ENCODE measurements around the gene BEX1. TPM values are rescaled to one million over a fixed set of nuclear protein-coding genes. Genes with fewer than 3 reads are reported as not detected.
A peak's percentile ranks its signal among the peaks of the same experiment; 100 is the strongest.
"Not testable (repeated sequence)": the region's sequence is repeated elsewhere in the genome, so short reads cannot be mapped to it uniquely, and the experiment has no call there.

Gene BEX1
- total RNA-seq, 1 experiment from 2014 or later: not detected

GRCh38 chrX:103051260-103051789, 12.6 kb downstream of the BEX1 start:
- Mint-ChIP-seq H3K27ac (ENCODE audit: unreplicated experiment) (peak overlapping the region; percentile 10), H3K27me3 (ENCODE audit: insufficient read depth, unreplicated experiment) (no peaks in the 10 kb centered on the region), H3K4me3 (ENCODE audit: unreplicated experiment) (no peak overlapping the region), H3K9me3 (ENCODE audit: unreplicated experiment) (no peaks in the 10 kb centered on the region), H3K4me1 (ENCODE audit: low read depth, unreplicated experiment) (peaks cover 8% of the 10 kb centered on the region), H3K36me3 (ENCODE audit: insufficient read depth, unreplicated experiment) (no peaks in the 10 kb centered on the region)
- ChIA-PET POLR2A (no interaction called here), CTCF (no interaction called here)
- H3K4me3 ChIP-seq (ENCODE audit: low read depth, low read length): no peak overlapping the region
- no peaks in the 10 kb centered on the region for H3K27me3 ChIP-seq (replicated peaks; ENCODE audit: control insufficient read depth, insufficient read depth, low read length)
- intact Hi-C loops (cut with micrococcal nuclease; ENCODE audit: unreplicated experiment): no loop called here
- 0 out of 2 replicates have a peak, but pooled peaks cover under 1% of the 10 kb centered on the region for H3K4me1 ChIP-seq
- H3K36me3 ChIP-seq (ENCODE audit: control insufficient read depth, insufficient read depth, low read length): no peaks in the 10 kb centered on the region
- no TSS peak for BruUV-seq (replicated peaks)
- DNase-seq: no peak
- no peaks in the 10 kb centered on the region for H3K9me3 ChIP-seq
- TF ChIP-seq CTCF (IDR thresholded peaks at IDR 0.05; ENCODE audit: insufficient read depth in 1 of 2, low read depth in 1 of 2, low read length in 1 of 2, severe bottlenecking in 1 of 2, unreplicated experiment in 1 of 2): no peak

GRCh38 chrX:103033371-103033770, 30.6 kb downstream of the BEX1 start:
- POLR2A ChIA-PET; BruUV-seq (replicated peaks); DNase-seq; H3K9me3 ChIP-seq; H3K36me3 ChIP-seq (ENCODE audit: control insufficient read depth, insufficient read depth, low read length); H3K27me3 Mint-ChIP-seq (ENCODE audit: insufficient read depth, unreplicated experiment); H3K27ac Mint-ChIP-seq (ENCODE audit: unreplicated experiment); H3K4me1 Mint-ChIP-seq (ENCODE audit: low read depth, unreplicated experiment); H3K27me3 ChIP-seq (replicated peaks; ENCODE audit: control insufficient read depth, insufficient read depth, low read length); CTCF ChIA-PET; H3K36me3 Mint-ChIP-seq (ENCODE audit: insufficient read depth, unreplicated experiment); H3K4me1 ChIP-seq; H3K4me3 Mint-ChIP-seq (ENCODE audit: unreplicated experiment); H3K9me3 Mint-ChIP-seq (ENCODE audit: unreplicated experiment); H3K4me3 ChIP-seq (ENCODE audit: low read depth, low read length); intact Hi-C loops (cut with micrococcal nuclease; ENCODE audit: unreplicated experiment): not testable (repeated sequence)

- H3K4me1 ChIP-seq: no peaks in the 10 kb centered on the region
- intact Hi-C loops (cut with micrococcal nuclease; ENCODE audit: unreplicated experiment): no loop called here
Observed at GRCh38 chrX:103017542-103017941, 46.4 kb downstream of the BEX1 start.

More at GRCh38 chrX:103017542-103017941, 46.4 kb downstream of the BEX1 start:
- no peaks in the 10 kb centered on the region for H3K9me3 ChIP-seq
- H3K36me3 ChIP-seq (ENCODE audit: control insufficient read depth, insufficient read depth, low read length): no peaks in the 10 kb centered on the region
- Mint-ChIP-seq H3K4me3 (ENCODE audit: unreplicated experiment) (no peak overlapping the region), H3K4me1 (ENCODE audit: low read depth, unreplicated experiment) (no peaks in the 10 kb centered on the region), H3K9me3 (ENCODE audit: unreplicated experiment) (no peaks in the 10 kb centered on the region), H3K36me3 (ENCODE audit: insufficient read depth, unreplicated experiment) (no peaks in the 10 kb centered on the region), H3K27me3 (ENCODE audit: insufficient read depth, unreplicated experiment) (peaks cover 4% of the 10 kb centered on the region), H3K27ac (ENCODE audit: unreplicated experiment) (no peak overlapping the region)
- CTCF ChIA-PET: no interaction called here
- POLR2A ChIA-PET: no interaction called here
- TF ChIP-seq CTCF (IDR thresholded peaks at IDR 0.05; ENCODE audit: insufficient read depth in 1 of 2, low read depth in 1 of 2, low read length in 1 of 2, severe bottlenecking in 1 of 2, unreplicated experiment in 1 of 2): no peak
- BruUV-seq (replicated peaks): no TSS peak
- DNase-seq: no peak
- H3K27me3 ChIP-seq (replicated peaks; ENCODE audit: control insufficient read depth, insufficient read depth, low read length): no peaks in the 10 kb centered on the region
- no peak overlapping the region for H3K4me3 ChIP-seq (ENCODE audit: low read depth, low read length)

Measured in Caco-2 (cell line).